ENCODE data around the gene GALNT18.

Gene GALNT18

GRCh38 chr11:11426226-11426952, 195.4 kb downstream of the GALNT18 start:
- no peaks in the 10 kb centered on the region for H3F3A ChIP-seq (ENCODE audit: insufficient read depth)
- H3K27me3 ChIP-seq (ENCODE audit: low read length): no peaks in the 10 kb centered on the region
- no peaks in the 10 kb centered on the region for H3K9me2 ChIP-seq (replicated peaks; ENCODE audit: insufficient read depth, low read length)
- no peaks in the 10 kb centered on the region for H4K20me1 ChIP-seq (ENCODE audit: low read depth, low read length)
- TF ChIP-seq, protein P1, sequence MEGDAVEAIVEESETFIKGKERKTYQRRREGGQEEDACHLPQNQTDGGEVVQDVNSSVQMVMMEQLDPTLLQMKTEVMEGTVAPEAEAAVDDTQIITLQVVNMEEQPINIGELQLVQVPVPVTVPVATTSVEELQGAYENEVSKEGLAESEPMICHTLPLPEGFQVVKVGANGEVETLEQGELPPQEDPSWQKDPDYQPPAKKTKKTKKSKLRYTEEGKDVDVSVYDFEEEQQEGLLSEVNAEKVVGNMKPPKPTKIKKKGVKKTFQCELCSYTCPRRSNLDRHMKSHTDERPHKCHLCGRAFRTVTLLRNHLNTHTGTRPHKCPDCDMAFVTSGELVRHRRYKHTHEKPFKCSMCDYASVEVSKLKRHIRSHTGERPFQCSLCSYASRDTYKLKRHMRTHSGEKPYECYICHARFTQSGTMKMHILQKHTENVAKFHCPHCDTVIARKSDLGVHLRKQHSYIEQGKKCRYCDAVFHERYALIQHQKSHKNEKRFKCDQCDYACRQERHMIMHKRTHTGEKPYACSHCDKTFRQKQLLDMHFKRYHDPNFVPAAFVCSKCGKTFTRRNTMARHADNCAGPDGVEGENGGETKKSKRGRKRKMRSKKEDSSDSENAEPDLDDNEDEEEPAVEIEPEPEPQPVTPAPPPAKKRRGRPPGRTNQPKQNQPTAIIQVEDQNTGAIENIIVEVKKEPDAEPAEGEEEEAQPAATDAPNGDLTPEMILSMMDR (IDR thresholded peaks at IDR 0.05; ENCODE audit: insufficient read depth, low read length, poor library complexity, severe bottlenecking): no peak
- no peak for TF ChIP-seq EZH2phosphoT487 (conservative IDR thresholded peaks at IDR 0.05; ENCODE audit: low read length)
- no peak overlapping the region for H3K4me2 ChIP-seq (ENCODE audit: low read depth, low read length, poor library complexity, severe bottlenecking)
- H3K9me3 ChIP-seq (ENCODE audit: insufficient read depth, low read length): no peaks in the 10 kb centered on the region
- no peak overlapping the region for H3K9ac ChIP-seq (ENCODE audit: low read length)
- H3K27ac ChIP-seq (ENCODE audit: low read depth, low read length): no peak overlapping the region
- no peak overlapping the region for H3K4me3 ChIP-seq (ENCODE audit: insufficient read depth, low read length, poor library complexity, severe bottlenecking)
- no peaks in the 10 kb centered on the region for H3K79me2 ChIP-seq (ENCODE audit: insufficient read depth, low read length)
- no peak overlapping the region for H2AFZ ChIP-seq (ENCODE audit: low read depth, low read length, severe bottlenecking)
- H3K36me3 ChIP-seq (ENCODE audit: low read length): no peaks in the 10 kb centered on the region

DNA sequence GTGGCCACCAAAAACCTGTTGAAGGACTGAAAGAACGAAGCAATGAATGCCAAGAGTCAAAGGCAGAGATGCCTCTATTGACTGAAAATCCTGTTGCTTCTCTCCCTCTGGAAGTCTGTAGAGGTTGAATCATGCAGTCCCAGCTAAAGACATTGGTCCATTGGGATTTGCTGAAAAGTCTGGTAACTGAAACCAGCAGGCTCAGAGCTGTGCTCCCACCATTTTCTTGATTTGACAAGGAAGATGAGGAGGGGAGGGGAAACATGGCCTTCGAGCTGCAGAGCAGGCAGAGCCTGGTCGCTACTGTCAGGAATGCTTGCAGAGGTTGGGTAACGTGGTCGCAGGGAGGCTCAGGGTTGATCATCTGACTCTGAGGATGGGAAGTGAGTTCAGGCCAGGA, 196.0 kb downstream of the GALNT18 start:
- TF ChIP-seq EZH2phosphoT487 (conservative IDR thresholded peaks at IDR 0.05; ENCODE audit: low read length): no peak
- TF ChIP-seq, protein P1 (IDR thresholded peaks at IDR 0.05; ENCODE audit: insufficient read depth, low read length, poor library complexity, severe bottlenecking): no peak
- Histone ChIP-seq H4K20me1 (ENCODE audit: low read depth, low read length) (no peaks in the 10 kb centered on the region), H3K36me3 (ENCODE audit: low read length) (no peaks in the 10 kb centered on the region), H3F3A (ENCODE audit: insufficient read depth) (no peaks in the 10 kb centered on the region), H3K9me2 (replicated peaks; ENCODE audit: insufficient read depth, low read length) (no peaks in the 10 kb centered on the region), H3K27ac (ENCODE audit: low read depth, low read length) (no peak overlapping the region), H2AFZ (ENCODE audit: low read depth, low read length, severe bottlenecking) (no peak overlapping the region), H3K9me3 (ENCODE audit: insufficient read depth, low read length) (no peaks in the 10 kb centered on the region), H3K27me3 (ENCODE audit: low read length) (no peaks in the 10 kb centered on the region), H3K4me2 (ENCODE audit: low read depth, low read length, poor library complexity, severe bottlenecking) (no peak overlapping the region), H3K4me3 (ENCODE audit: insufficient read depth, low read length, poor library complexity, severe bottlenecking) (no peak overlapping the region), H3K9ac (ENCODE audit: low read length) (no peak overlapping the region), H3K79me2 (ENCODE audit: insufficient read depth, low read length) (no peaks in the 10 kb centered on the region)

- Histone ChIP-seq H3K9me3 (ENCODE audit: insufficient read depth, low read length) (no peaks in the 10 kb centered on the region), H3F3A (ENCODE audit: insufficient read depth) (no peaks in the 10 kb centered on the region), H2AFZ (ENCODE audit: low read depth, low read length, severe bottlenecking) (no peak overlapping the region), H3K4me2 (ENCODE audit: low read depth, low read length, poor library complexity, severe bottlenecking) (no peak overlapping the region), H3K27me3 (ENCODE audit: low read length) (no peaks in the 10 kb centered on the region), H4K20me1 (ENCODE audit: low read depth, low read length) (no peaks in the 10 kb centered on the region), H3K9me2 (replicated peaks; ENCODE audit: insufficient read depth, low read length) (no peaks in the 10 kb centered on the region), H3K27ac (ENCODE audit: low read depth, low read length) (no peak overlapping the region), H3K4me3 (ENCODE audit: insufficient read depth, low read length, poor library complexity, severe bottlenecking) (no peak overlapping the region), H3K36me3 (ENCODE audit: low read length) (no peaks in the 10 kb centered on the region), H3K79me2 (ENCODE audit: insufficient read depth, low read length) (no peaks in the 10 kb centered on the region), H3K9ac (ENCODE audit: low read length) (no peak overlapping the region)
- TF ChIP-seq, protein P1 (IDR thresholded peaks at IDR 0.05; ENCODE audit: insufficient read depth, low read length, poor library complexity, severe bottlenecking): no peak
- no peak for TF ChIP-seq EZH2phosphoT487 (conservative IDR thresholded peaks at IDR 0.05; ENCODE audit: low read length)
Observed at GRCh38 chr11:11424688-11425087, 197.1 kb downstream of the GALNT18 start.

Data from SU-DHL-6 (cell line).